ENCODE measurements around the gene APOL4. TPM values are rescaled to one million over a fixed set of nuclear protein-coding genes. Genes with fewer than 3 reads are reported as not detected.

Gene APOL4
- total and polyA plus RNA-seq, 2 of the 4 experiments (the other 2 are of a cell fraction): 0.07 TPM; not detected in 1

- H3K56ac ChIP-seq (ENCODE audit: extremely low read depth, insufficient read depth, low read length): no peak overlapping the region
- H4K20me1 ChIP-seq (ENCODE audit: insufficient read depth, low read length): no peaks in the 10 kb centered on the region
- no peak overlapping the region for H3K18ac ChIP-seq (ENCODE audit: low read depth, low read length)
- no peak overlapping the region for H2AK5ac ChIP-seq (ENCODE audit: low read depth, low read length)
- H2BK15ac ChIP-seq (ENCODE audit: low read depth, low read length): no peak overlapping the region
- DNase-seq (no peak), ATAC-seq (ENCODE audit: low read depth) (no peak)
- no TSS peak for BruUV-seq (replicated peaks)
- in situ Hi-C loops (cut with MboI; ENCODE audit: low sequenced_read_pairs): no loop called here
- no peaks in the 10 kb centered on the region for H3K79me1 ChIP-seq (ENCODE audit: low read depth in 1 of 2, low read length in 2 of 2)
- no peak overlapping the region for H4K91ac ChIP-seq (ENCODE audit: insufficient read depth, low read depth, low read length)
- no peak overlapping the region for H2AFZ ChIP-seq (replicated peaks; ENCODE audit: low read length, poor library complexity)
- no peak overlapping the region for H4K8ac ChIP-seq (ENCODE audit: low read depth in 2 of 2, low read length in 2 of 2)
- H3K9me1 ChIP-seq (ENCODE audit: insufficient read depth, low read length): 0 out of 2 replicates have a peak, but pooled peaks cover 3% of the 10 kb centered on the region
- H4K5ac ChIP-seq (ENCODE audit: low read depth, low read length): no peak overlapping the region
- no peak overlapping the region for H3K9ac ChIP-seq (ENCODE audit: low read depth, low read length)
- peaks cover 41% of the 10 kb centered on the region for H3K27me3 ChIP-seq (ENCODE audit: control insufficient read depth, insufficient read depth, low read length)
- H3K14ac ChIP-seq (replicated peaks; ENCODE audit: low read depth, low read length): no peak overlapping the region
- no peak overlapping the region for H3K4me2 ChIP-seq (ENCODE audit: low read depth, low read length)
- no peak for TF ChIP-seq SMC3 (IDR thresholded peaks at IDR 0.05; ENCODE audit: low read depth, low read length)
- no peak for TF ChIP-seq CEBPB (IDR thresholded peaks at IDR 0.05; ENCODE audit: low read depth, low read length)
- no peak for TF ChIP-seq RFX5 (IDR thresholded peaks at IDR 0.05; ENCODE audit: low read depth, low read length)
- TF ChIP-seq ELK1 (IDR thresholded peaks at IDR 0.05; ENCODE audit: borderline replicate concordance, low read depth, low read length): no peak
- no peak for TF ChIP-seq MAZ (IDR thresholded peaks at IDR 0.05; ENCODE audit: borderline replicate concordance, low read depth, low read length)
- TF ChIP-seq, protein P1, sequence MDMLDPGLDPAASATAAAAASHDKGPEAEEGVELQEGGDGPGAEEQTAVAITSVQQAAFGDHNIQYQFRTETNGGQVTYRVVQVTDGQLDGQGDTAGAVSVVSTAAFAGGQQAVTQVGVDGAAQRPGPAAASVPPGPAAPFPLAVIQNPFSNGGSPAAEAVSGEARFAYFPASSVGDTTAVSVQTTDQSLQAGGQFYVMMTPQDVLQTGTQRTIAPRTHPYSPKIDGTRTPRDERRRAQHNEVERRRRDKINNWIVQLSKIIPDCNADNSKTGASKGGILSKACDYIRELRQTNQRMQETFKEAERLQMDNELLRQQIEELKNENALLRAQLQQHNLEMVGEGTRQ (IDR thresholded peaks at IDR 0.05; ENCODE audit: low read depth, low read length): no peak
- TF ChIP-seq, protein P2, sequence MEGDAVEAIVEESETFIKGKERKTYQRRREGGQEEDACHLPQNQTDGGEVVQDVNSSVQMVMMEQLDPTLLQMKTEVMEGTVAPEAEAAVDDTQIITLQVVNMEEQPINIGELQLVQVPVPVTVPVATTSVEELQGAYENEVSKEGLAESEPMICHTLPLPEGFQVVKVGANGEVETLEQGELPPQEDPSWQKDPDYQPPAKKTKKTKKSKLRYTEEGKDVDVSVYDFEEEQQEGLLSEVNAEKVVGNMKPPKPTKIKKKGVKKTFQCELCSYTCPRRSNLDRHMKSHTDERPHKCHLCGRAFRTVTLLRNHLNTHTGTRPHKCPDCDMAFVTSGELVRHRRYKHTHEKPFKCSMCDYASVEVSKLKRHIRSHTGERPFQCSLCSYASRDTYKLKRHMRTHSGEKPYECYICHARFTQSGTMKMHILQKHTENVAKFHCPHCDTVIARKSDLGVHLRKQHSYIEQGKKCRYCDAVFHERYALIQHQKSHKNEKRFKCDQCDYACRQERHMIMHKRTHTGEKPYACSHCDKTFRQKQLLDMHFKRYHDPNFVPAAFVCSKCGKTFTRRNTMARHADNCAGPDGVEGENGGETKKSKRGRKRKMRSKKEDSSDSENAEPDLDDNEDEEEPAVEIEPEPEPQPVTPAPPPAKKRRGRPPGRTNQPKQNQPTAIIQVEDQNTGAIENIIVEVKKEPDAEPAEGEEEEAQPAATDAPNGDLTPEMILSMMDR (conservative IDR thresholded peaks at IDR 0.05; ENCODE audit: low read depth, low read length): no peak
- no peak for TF ChIP-seq RAD21 (IDR thresholded peaks at IDR 0.05; ENCODE audit: low read length)
- TF ChIP-seq FOS (IDR thresholded peaks at IDR 0.05; ENCODE audit: low read depth, low read length): no peak
- no peak for TF ChIP-seq MXI1 (IDR thresholded peaks at IDR 0.05; ENCODE audit: borderline replicate concordance, low read depth, low read length)
- no peak for TF ChIP-seq CHD1 (IDR thresholded peaks at IDR 0.05; ENCODE audit: low read depth, low read length)
- no peak for TF ChIP-seq MAFK (IDR thresholded peaks at IDR 0.05; ENCODE audit: low read depth, low read length)
- no peak for TF ChIP-seq RCOR1 (IDR thresholded peaks at IDR 0.05; ENCODE audit: insufficient replicate concordance, low read length)
- TF ChIP-seq POLR2A (IDR thresholded peaks at IDR 0.05; ENCODE audit: low read depth, low read length): no peak
- no peak for TF ChIP-seq NFE2L2 (IDR thresholded peaks at IDR 0.05; ENCODE audit: low read depth, low read length)
- no peak for TF ChIP-seq BHLHE40 (IDR thresholded peaks at IDR 0.05; ENCODE audit: low read depth, low read length)
- dilution Hi-C loops (cut with HindIII; ENCODE audit: low sequenced_read_pairs, unreplicated experiment): no loop called here
- no peak overlapping the region for H2BK120ac ChIP-seq (ENCODE audit: low read depth, low read length)
- H2BK5ac ChIP-seq (ENCODE audit: low read depth, low read length, poor library complexity, severe bottlenecking): no peak overlapping the region
- H3K4me3 ChIP-seq (ENCODE audit: insufficient read depth, low read depth, low read length): no peak overlapping the region
- H3K27ac ChIP-seq (ENCODE audit: insufficient read depth, low read length): no peak overlapping the region
- no peaks in the 10 kb centered on the region for H3K4me1 ChIP-seq (ENCODE audit: control insufficient read depth, insufficient read depth, low read length)
- no peaks in the 10 kb centered on the region for H3K36me3 ChIP-seq (ENCODE audit: control insufficient read depth, insufficient read depth, low read length)
- no peak overlapping the region for H3K4ac ChIP-seq (ENCODE audit: low read depth, low read length)
- H2BK20ac ChIP-seq (ENCODE audit: low read depth, low read length): no peak overlapping the region
- ChIA-PET CTCF (interaction anchor here (0.8 kb wide), 1 partner anchor 16 kb away, joined by 3 read pairs; no protein-coding TSS in a partner anchor), POLR2A (ENCODE audit: unreplicated experiment) (no interaction called here)
- H3K23ac ChIP-seq (ENCODE audit: low read depth, low read length): no peak overlapping the region
- no CpG with 5 or more reads among the region's 1 CpG for WGBS, 2 experiments (ENCODE audit: extremely low coverage in 2 of 2, insufficient read length in 1 of 2)
- H2AK9ac ChIP-seq (replicated peaks; ENCODE audit: low read depth, low read length, poor library complexity): no peak overlapping the region
- intact Hi-C loops (cut with micrococcal nuclease): no loop called here
- no peaks in the 10 kb centered on the region for H3K9me3 ChIP-seq (ENCODE audit: control insufficient read depth, insufficient read depth, low read length)
These were observed 37.0 kb downstream of the APOL4 start for GRCh38 chr22:36164621-36165020.
